Measurements from ENCODE around the gene STAT3. TPM values are rescaled to one million over a fixed set of nuclear protein-coding genes. Genes with fewer than 3 reads are reported as not detected.
A peak's percentile ranks its signal among the peaks of the same experiment; 100 is the strongest.
"Not testable (repeated sequence)": the region's sequence is repeated elsewhere in the genome, so short reads cannot be mapped to it uniquely, and the experiment has no call there.

Gene STAT3
- total RNA-seq, 2 donors from 2014 or later: 105 to 150 TPM

DNA sequence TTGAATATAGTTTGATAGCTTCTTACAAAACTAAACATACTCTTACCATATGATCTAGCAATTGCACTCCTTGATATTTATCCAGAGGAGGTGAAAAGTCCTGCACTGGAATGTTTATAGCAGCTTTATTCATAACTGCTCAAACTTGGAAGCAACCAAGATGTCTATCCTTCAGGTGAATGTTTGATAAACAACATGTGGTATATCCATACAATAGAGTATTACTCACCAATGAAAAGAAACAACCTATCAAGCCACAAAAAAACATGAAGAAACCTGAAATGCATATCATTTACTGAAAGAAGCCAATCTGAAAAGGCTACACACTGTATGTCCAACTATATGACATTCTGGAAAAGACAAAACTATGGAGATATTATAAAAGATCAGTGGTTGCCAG lies 16.1 kb downstream of the STAT3 start:
- DNase-seq (ENCODE audit: low spot score): no peak
- TF ChIP-seq, protein P1, sequence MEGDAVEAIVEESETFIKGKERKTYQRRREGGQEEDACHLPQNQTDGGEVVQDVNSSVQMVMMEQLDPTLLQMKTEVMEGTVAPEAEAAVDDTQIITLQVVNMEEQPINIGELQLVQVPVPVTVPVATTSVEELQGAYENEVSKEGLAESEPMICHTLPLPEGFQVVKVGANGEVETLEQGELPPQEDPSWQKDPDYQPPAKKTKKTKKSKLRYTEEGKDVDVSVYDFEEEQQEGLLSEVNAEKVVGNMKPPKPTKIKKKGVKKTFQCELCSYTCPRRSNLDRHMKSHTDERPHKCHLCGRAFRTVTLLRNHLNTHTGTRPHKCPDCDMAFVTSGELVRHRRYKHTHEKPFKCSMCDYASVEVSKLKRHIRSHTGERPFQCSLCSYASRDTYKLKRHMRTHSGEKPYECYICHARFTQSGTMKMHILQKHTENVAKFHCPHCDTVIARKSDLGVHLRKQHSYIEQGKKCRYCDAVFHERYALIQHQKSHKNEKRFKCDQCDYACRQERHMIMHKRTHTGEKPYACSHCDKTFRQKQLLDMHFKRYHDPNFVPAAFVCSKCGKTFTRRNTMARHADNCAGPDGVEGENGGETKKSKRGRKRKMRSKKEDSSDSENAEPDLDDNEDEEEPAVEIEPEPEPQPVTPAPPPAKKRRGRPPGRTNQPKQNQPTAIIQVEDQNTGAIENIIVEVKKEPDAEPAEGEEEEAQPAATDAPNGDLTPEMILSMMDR (IDR thresholded peaks at IDR 0.05): no peak
- no peak overlapping the region for H3K27ac ChIP-seq
- H3K36me3 ChIP-seq: peaks cover 15% of the 10 kb centered on the region
- no peaks in the 10 kb centered on the region for H3K27me3 ChIP-seq
- no peak overlapping the region for H3K4me3 ChIP-seq
- H3K4me1 ChIP-seq: peaks cover 0 to 41% of the 10 kb centered on the region in 2 donors
- no peaks in the 10 kb centered on the region for H3K9me3 ChIP-seq

GRCh38 chr17:42368797-42369561 lies 19.3 kb downstream of the STAT3 start:
- Histone ChIP-seq H3K4me1 (peaks cover 0 to 52% of the 10 kb centered on the region in 2 donors), H3K36me3 (peaks cover 15% of the 10 kb centered on the region)
- not testable (repeated sequence) for H3K27me3 ChIP-seq; H3K4me3 ChIP-seq; H3K9me3 ChIP-seq; DNase-seq (ENCODE audit: low spot score); H3K27ac ChIP-seq

DNA sequence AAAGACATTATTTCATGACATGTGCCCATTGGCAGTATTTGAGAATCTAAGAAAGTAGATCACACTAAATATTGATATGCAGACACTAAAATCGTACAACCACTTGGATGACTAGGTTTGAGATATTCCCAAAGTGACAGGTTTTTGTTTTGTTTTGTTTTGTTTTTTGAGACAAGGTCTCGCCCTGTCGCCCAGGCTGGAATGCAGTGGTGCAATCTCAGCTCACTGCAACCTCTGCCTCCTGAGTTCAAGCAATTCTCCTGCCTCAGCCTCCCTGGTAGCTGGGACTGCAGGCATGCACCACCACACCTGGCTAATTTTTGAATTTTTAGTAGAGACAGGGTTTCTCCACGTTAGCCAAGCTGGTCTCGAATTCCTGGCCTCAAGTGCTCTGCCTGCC lies 19.9 kb downstream of the STAT3 start:
- H3K4me3 ChIP-seq; DNase-seq (ENCODE audit: low spot score); H3K27me3 ChIP-seq; H3K9me3 ChIP-seq; H3K27ac ChIP-seq: not testable (repeated sequence)
- Histone ChIP-seq H3K4me1 (peaks cover 0 to 56% of the 10 kb centered on the region in 2 donors), H3K36me3 (peaks cover 15% of the 10 kb centered on the region)

- Histone ChIP-seq H3K4me1 (peaks cover 0 to 75% of the 10 kb centered on the region in 2 donors), H3K27ac (peak overlapping the region; percentile 22 to 50)
- H3K27me3 ChIP-seq; H3K36me3 ChIP-seq; H3K4me3 ChIP-seq; H3K9me3 ChIP-seq; DNase-seq (ENCODE audit: low spot score): not testable (repeated sequence)
Measured at GRCh38 chr17:42366176-42367023, 21.8 kb downstream of the STAT3 start.

- Histone ChIP-seq H3K4me3 (no peak overlapping the region), H3K9me3 (no peaks in the 10 kb centered on the region), H3K27me3 (no peaks in the 10 kb centered on the region), H3K36me3 (no peaks in the 10 kb centered on the region), H3K4me1 (peaks cover 0 to 87% of the 10 kb centered on the region in 2 donors), H3K27ac (peak overlapping the region; percentile 13 to 38)
- TF ChIP-seq, protein P1 (IDR thresholded peaks at IDR 0.05): no peak
- no peak for DNase-seq (ENCODE audit: low spot score)
Measured at GRCh38 chr17:42365136-42365535, 23.1 kb downstream of the STAT3 start.

DNA sequence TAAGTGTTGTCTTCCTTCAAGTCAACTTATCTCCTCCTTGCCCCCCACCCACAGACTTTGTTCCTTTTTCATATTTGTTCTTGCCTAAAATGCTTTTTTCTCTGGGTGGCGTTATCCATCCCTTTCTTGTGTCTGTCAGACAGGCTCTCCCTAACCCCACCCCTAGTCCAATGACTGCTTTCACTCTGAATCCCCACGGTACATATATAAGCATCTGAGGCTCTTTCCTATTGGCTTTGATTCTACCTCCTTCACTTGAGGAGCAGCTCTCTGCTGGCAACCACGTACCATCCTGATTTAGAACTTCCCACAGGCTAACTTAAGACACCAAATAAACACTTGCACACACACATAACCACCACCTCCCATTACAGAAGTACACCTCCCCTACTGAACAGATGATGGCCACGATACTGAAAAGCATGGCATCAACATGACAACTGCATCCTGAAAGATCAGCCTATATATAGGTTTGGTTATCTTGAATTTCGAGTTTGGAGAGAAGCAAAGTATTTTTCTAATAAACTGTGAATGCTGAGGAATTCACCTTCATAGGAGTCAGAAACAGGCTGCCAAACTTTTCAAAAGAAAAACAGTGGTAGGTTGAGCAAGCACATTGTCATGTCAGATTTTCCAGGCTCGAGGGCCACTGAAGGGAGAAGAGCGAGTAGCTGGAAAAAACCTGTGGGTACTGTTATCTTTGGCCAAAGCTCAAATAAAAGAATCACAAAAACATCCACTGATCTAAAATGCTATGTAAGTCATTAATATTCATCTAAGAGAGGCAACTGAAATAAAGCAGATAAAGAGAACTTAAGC lies 24.3 kb downstream of the STAT3 start:
- H3K27me3 ChIP-seq: no peaks in the 10 kb centered on the region
- no peaks in the 10 kb centered on the region for H3K9me3 ChIP-seq
- peak; percentile 63 for DNase-seq (ENCODE audit: low spot score)
- peaks cover 0 to 90% of the 10 kb centered on the region in 2 donors for H3K4me1 ChIP-seq
- no peaks in the 10 kb centered on the region for H3K36me3 ChIP-seq
- H3K27ac ChIP-seq: peak overlapping the region; percentile 38 to 58
- H3K4me3 ChIP-seq: no peak overlapping the region
- TF ChIP-seq, protein P1 (IDR thresholded peaks at IDR 0.05): no peak

All from right atrium auricular region (tissue), 2 donors.